CMK (cell line): ENCODE data around the gene UGT1A9.
"Not testable (repeated sequence)": the region's sequence is repeated elsewhere in the genome, so short reads cannot be mapped to it uniquely, and the experiment has no call there.

Experiments used
- DNase-seq: peaks from one replicate; pipeline ENCODE4 v3.0.0-alpha.2; 2010; ENCODE audit warnings: low read depth

The UGT1A9 gene

GRCh38 chr2:233680361-233681045 is 8.8 kb downstream of the UGT1A9 start:
- DNase-seq: no peak

- DNase-seq: no peak
Observed at GRCh38 chr2:233681521-233682099, 9.9 kb downstream of the UGT1A9 start, which contains the start of gene UGT1A7. UGT1A7 (plus strand) TSS chr2:233681901; CDS start chr2:233681938, 37 bp downstream.

GRCh38 chr2:233684640-233685039 is 12.9 kb downstream of the UGT1A9 start:
- no peak for DNase-seq

GRCh38 chr2:233686928-233687327 is 15.2 kb downstream of the UGT1A9 start:
- no peak for DNase-seq

GRCh38 chr2:233688341-233688740 is 16.6 kb downstream of the UGT1A9 start:
- DNase-seq: no peak

- no peak for DNase-seq
Observed at GRCh38 chr2:233689031-233689430, 17.3 kb downstream of the UGT1A9 start.

GRCh38 chr2:233689501-233689900 is 17.8 kb downstream of the UGT1A9 start:
- no peak for DNase-seq

- no peak for DNase-seq
Observed at GRCh38 chr2:233690444-233690843, 18.7 kb downstream of the UGT1A9 start.

GRCh38 chr2:233691443-233692433 is 20.0 kb downstream of the UGT1A9 start:
- no peak for DNase-seq

- no peak for DNase-seq
Observed at GRCh38 chr2:233692648-233693047, 20.9 kb downstream of the UGT1A9 start, which contains the start of gene UGT1A6. UGT1A6 (plus strand) TSS chr2:233692890; CDS start chr2:233693005, 115 bp downstream.

GRCh38 chr2:233693963-233694362 is 22.3 kb downstream of the UGT1A9 start:
- DNase-seq: no peak

- no peak for DNase-seq
Observed at GRCh38 chr2:233698740-233699139, 27.0 kb downstream of the UGT1A9 start.

GRCh38 chr2:233699424-233700027 is 27.8 kb downstream of the UGT1A9 start:
- DNase-seq: no peak

GRCh38 chr2:233700028-233700635 is 28.4 kb downstream of the UGT1A9 start:
- no peak for DNase-seq

GRCh38 chr2:233700842-233701241 is 29.1 kb downstream of the UGT1A9 start:
- not testable (repeated sequence) for DNase-seq

GRCh38 chr2:233702238-233702637 is 30.5 kb downstream of the UGT1A9 start:
- DNase-seq: no peak

- no peak for DNase-seq
Observed at GRCh38 chr2:233705911-233706506, 34.3 kb downstream of the UGT1A9 start.

GRCh38 chr2:233706720-233707119 is 35.0 kb downstream of the UGT1A9 start:
- no peak for DNase-seq

GRCh38 chr2:233707940-233708644 is 36.4 kb downstream of the UGT1A9 start:
- DNase-seq: no peak

GRCh38 chr2:233708942-233709341 is 37.2 kb downstream of the UGT1A9 start:
- no peak for DNase-seq
